PC-3 (cell line): ENCODE results near the gene TTC1. TPM values are rescaled to one million over a fixed set of nuclear protein-coding genes. Genes with fewer than 3 reads are reported as not detected.

Source experiments
- ATAC-seq: fragments of 200-7000 bp; cut with Tn5 transposase; 2 replicates; pipeline ENCODE4 v1.9.1; 2020; ENCODE audit warnings: mild to moderate bottlenecking, moderate library complexity
- BruUV-seq: library from RNA; stranded (reverse); fragments of 400-500 nt; replicated peaks from 2 replicates; lab custom pipeline; 2021; lab: Mats Ljungman, UMichigan
- CTCF ChIA-PET: fragments of 300-600 bp; sonication (Branson Sonifier 250); formaldehyde crosslinking; loops from one replicate; lab custom pipeline; 2022; ENCODE audit warnings: antibody characterized with exemption; lab: Charles Lee
- POLR2A ChIA-PET: fragments of 300-600 bp; sonication (Branson Sonifier 250); formaldehyde crosslinking; loops from one replicate; lab custom pipeline; 2022; ENCODE audit warnings: antibody characterized with exemption; ENCODE audit not compliant: unreplicated experiment; lab: Charles Lee
- DNase-seq: peaks from one replicate; pipeline ENCODE4 v3.0.0-alpha.2; 2015
- H2AFZ ChIP-seq: fragments of 300-600 bp; sonication (generic); 2 replicates; pipeline ENCODE4 v1.6.0; 2016; ENCODE audit warnings: antibody characterized with exemption, low read length
- H3F3A ChIP-seq: fragments of 300-600 bp; sonication (generic); one replicate; pipeline ENCODE4 v1.6.0; 2017; ENCODE audit warnings: antibody characterized with exemption, low read length, control low read depth, mild to moderate bottlenecking; ENCODE audit not compliant: unreplicated experiment
- H3K27ac ChIP-seq: fragments of 300-600 bp; sonication (generic); 2 replicates; pipeline ENCODE4 v1.5.1; 2016; ENCODE audit warnings: mild to moderate bottlenecking, low read length
- H3K27me3 ChIP-seq: fragments of 300-600 bp; sonication (generic); 2 replicates; pipeline ENCODE4 v1.6.1; 2016; ENCODE audit warnings: low read length, mixed read lengths
- H3K36me3 ChIP-seq: fragments of 300-600 bp; sonication (generic); 2 replicates; pipeline ENCODE4 v1.6.1; 2016; ENCODE audit warnings: low read depth, mixed run types, low read length, mixed read lengths
- H3K4me1 ChIP-seq: fragments of 300-600 bp; sonication (generic); 2 replicates; pipeline ENCODE4 v1.5.1; 2016; ENCODE audit warnings: low read length; ENCODE audit not compliant: insufficient read depth
- H3K4me2 ChIP-seq: fragments of 300-600 bp; sonication (generic); 2 replicates; pipeline ENCODE4 v1.6.0; 2016; ENCODE audit warnings: low read length
- H3K4me3 ChIP-seq: fragments of 300-600 bp; sonication (generic); 2 replicates; pipeline ENCODE4 v1.5.1; 2016; ENCODE audit warnings: mild to moderate bottlenecking, low read length, mixed read lengths
- H3K79me2 ChIP-seq: fragments of 300-600 bp; sonication (generic); 2 replicates; pipeline ENCODE4 v1.6.1; 2017; ENCODE audit warnings: low read length, mixed read lengths
- H3K9ac ChIP-seq: fragments of 300-600 bp; sonication (generic); 2 replicates; pipeline ENCODE4 v1.6.0; 2016; ENCODE audit warnings: mild to moderate bottlenecking, low read length
- H3K9me2 ChIP-seq: fragments of 300-600 bp; sonication (generic); replicated peaks from 2 replicates; pipeline ENCODE4 v1.6.1; 2016; ENCODE audit warnings: mixed run types, low read length, mixed read lengths
- H3K9me3 ChIP-seq: fragments of 300-600 bp; sonication (generic); 2 replicates; pipeline ENCODE4 v1.6.1; 2016; ENCODE audit warnings: low read length, mixed read lengths
- H4K20me1 ChIP-seq: fragments of 300-600 bp; sonication (generic); 2 replicates; pipeline ENCODE4 v1.6.1; 2016; ENCODE audit warnings: low read length, mixed read lengths
- EZH2 ChIP-seq: fragments of 300-600 bp; sonication (generic); IDR thresholded peaks from one replicate; pipeline ENCODE4 v1.6.1; 2017; ENCODE audit warnings: antibody characterized with exemption, mild to moderate bottlenecking, low read length; ENCODE audit not compliant: unreplicated experiment
- EZH2phosphoT487 ChIP-seq: fragments of 300-600 bp; sonication (generic); IDR thresholded peaks from 2 replicates; pipeline ENCODE4 v1.6.1; 2018; ENCODE audit warnings: mild to moderate bottlenecking, antibody characterized with exemption, low read length, borderline replicate concordance
- intact Hi-C: fragments of 100-400 bp; cut with micrococcal nuclease; formaldehyde crosslinking; loops from 2 replicates; pipeline ENCODE4 v1.9.0; 2023
- total RNA-seq: library from RNA; depleted of rRNA; stranded (reverse); fragments of >200 nt; gene quantifications from 2 replicates; pipeline ENCODE4 v1.2.3, GENCODE V29; 2014
- TF ChIP-seq, protein P1 (sequence below): fragments of 300-600 bp; sonication (generic); conservative IDR thresholded peaks from 2 replicates; pipeline ENCODE4 v1.5.1; 2017; ENCODE audit warnings: antibody characterized with exemption, low read depth, mild to moderate bottlenecking, low read length

TTC1 gene
- total RNA-seq, 1 experiment from 2014 or later = 61.4 TPM

DNA sequence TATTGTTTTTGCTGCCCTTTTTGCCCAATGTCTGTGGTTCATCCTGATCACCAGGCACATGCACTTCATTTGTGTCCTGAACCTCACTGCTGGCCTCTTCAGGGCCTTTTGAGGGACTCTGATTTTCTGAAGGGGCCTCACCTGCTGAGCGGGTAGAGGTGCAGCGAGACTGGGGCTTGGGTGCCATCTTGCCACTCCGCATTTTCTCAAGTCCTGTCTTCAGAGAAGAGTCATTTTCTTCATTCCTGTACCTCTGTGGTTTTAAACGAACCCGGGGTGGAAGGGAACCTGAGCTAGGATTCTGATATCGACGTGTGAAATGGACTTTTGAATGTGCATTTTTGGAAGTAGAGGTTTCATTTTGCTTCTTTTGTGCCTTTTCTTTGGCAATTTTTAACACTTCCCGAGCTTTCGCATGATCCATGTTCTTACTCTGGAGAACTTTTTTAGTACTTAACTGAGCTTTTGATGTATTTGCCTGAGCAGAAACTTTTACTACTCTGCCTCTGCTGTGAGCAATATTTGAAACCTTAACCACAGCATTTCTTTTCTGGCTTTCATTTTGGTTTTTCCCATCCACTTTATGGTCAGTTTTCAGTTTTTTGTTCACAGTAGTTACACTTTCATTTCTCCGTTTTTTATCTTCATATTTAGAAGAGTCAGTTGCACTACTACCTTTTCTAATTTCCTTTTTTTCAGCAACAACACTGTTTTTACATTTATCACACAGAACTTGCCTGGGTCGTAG lies 84.2 kb downstream of the TTC1 start:
- H3F3A ChIP-seq = no peaks in the 10 kb centered on the region
- no peak overlapping the region for H3K4me3 ChIP-seq
- H3K9ac ChIP-seq = no peak overlapping the region
- no peak for ATAC-seq
- H4K20me1 ChIP-seq = no peaks in the 10 kb centered on the region
- no peak for TF ChIP-seq EZH2
- TF ChIP-seq, protein P1, sequence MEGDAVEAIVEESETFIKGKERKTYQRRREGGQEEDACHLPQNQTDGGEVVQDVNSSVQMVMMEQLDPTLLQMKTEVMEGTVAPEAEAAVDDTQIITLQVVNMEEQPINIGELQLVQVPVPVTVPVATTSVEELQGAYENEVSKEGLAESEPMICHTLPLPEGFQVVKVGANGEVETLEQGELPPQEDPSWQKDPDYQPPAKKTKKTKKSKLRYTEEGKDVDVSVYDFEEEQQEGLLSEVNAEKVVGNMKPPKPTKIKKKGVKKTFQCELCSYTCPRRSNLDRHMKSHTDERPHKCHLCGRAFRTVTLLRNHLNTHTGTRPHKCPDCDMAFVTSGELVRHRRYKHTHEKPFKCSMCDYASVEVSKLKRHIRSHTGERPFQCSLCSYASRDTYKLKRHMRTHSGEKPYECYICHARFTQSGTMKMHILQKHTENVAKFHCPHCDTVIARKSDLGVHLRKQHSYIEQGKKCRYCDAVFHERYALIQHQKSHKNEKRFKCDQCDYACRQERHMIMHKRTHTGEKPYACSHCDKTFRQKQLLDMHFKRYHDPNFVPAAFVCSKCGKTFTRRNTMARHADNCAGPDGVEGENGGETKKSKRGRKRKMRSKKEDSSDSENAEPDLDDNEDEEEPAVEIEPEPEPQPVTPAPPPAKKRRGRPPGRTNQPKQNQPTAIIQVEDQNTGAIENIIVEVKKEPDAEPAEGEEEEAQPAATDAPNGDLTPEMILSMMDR = no peak
- no peak for TF ChIP-seq EZH2phosphoT487
- H3K27ac ChIP-seq = no peak overlapping the region
- no peak overlapping the region for H2AFZ ChIP-seq
- no peaks in the 10 kb centered on the region for H3K9me2 ChIP-seq
- CTCF ChIA-PET = interaction anchor here (0.6 kb wide), 1 partner anchor 298 kb away, joined by 4 read pairs; no protein-coding TSS in a partner anchor
- H3K4me1 ChIP-seq = no peaks in the 10 kb centered on the region
- BruUV-seq = TSS peak; percentile 23
- no peaks in the 10 kb centered on the region for H3K9me3 ChIP-seq
- H3K27me3 ChIP-seq = no peaks in the 10 kb centered on the region
- intact Hi-C loops = no loop called here
- no peak overlapping the region for H3K4me2 ChIP-seq
- peaks cover 19% of the 10 kb centered on the region for H3K36me3 ChIP-seq
- H3K79me2 ChIP-seq = peaks cover 19% of the 10 kb centered on the region
- no peak for DNase-seq
- POLR2A ChIA-PET = no interaction called here

DNA sequence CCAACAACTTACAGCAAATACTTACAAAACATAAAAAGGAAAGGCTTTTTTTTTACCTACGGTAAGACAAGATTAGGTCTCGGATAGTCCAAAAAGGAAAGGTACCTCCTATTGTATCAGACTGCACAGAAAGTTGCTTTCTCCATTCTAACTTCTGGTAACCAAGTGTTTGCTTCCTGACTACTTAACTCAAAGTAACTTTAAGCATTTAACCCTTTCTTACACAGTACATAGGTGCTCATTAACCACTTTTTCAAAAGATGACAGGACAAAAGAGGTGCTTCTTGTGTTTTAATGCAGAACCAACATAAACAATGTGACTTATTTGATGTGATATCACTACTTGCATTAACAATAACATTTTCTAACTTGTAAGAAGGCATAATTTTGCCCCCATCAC lies 87.2 kb downstream of the TTC1 start:
- Histone ChIP-seq H3K4me1 (no peaks in the 10 kb centered on the region), H3K9ac (no peak overlapping the region), H3K27ac (no peak overlapping the region), H3K27me3 (no peaks in the 10 kb centered on the region), H3K9me2 (no peaks in the 10 kb centered on the region), H2AFZ (no peak overlapping the region), H3K4me3 (no peak overlapping the region), H4K20me1 (no peaks in the 10 kb centered on the region), H3K36me3 (peaks cover 25% of the 10 kb centered on the region), H3K9me3 (no peaks in the 10 kb centered on the region), H3K4me2 (no peak overlapping the region), H3K79me2 (peaks cover 30% of the 10 kb centered on the region), H3F3A (no peaks in the 10 kb centered on the region)
- ChIA-PET CTCF (no interaction called here), POLR2A (no interaction called here)
- TF ChIP-seq EZH2phosphoT487 = no peak
- no peak for TF ChIP-seq EZH2
- TF ChIP-seq, protein P1 = no peak
- intact Hi-C loops = no loop called here
- ATAC-seq = no peak
- no TSS peak for BruUV-seq
- no peak for DNase-seq

DNA sequence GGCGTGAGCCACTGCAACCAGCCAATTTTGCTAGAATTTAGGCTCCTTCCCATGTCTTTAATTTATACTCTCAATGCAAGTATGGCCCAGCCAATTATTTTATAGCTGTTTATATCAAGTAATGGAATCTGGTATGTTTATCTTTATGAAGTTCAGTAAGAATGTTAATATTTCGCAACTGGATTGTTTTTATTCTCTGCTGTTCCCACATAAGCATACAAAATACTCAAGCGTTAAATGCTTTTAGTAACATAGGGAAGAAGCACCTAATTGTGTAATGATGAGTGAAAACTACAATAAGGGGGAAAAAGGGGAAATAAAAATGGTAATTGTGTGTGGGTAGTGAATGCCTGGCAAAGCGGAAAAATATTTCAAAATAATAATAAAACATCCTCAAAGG lies 89.1 kb downstream of the TTC1 start:
- CTCF ChIA-PET = no interaction called here
- peaks cover 22% of the 10 kb centered on the region for H3K36me3 ChIP-seq
- no peaks in the 10 kb centered on the region for H3K9me2 ChIP-seq
- no peak overlapping the region for H3K4me2 ChIP-seq
- H4K20me1 ChIP-seq = no peaks in the 10 kb centered on the region
- no peak for DNase-seq
- intact Hi-C loops = no loop called here
- H3K27me3 ChIP-seq = no peaks in the 10 kb centered on the region
- no TSS peak for BruUV-seq
- POLR2A ChIA-PET = no interaction called here
- no peak for TF ChIP-seq EZH2
- TF ChIP-seq, protein P1 = no peak
- TF ChIP-seq EZH2phosphoT487 = no peak
- H3K27ac ChIP-seq = no peak overlapping the region
- H3K9ac ChIP-seq = no peak overlapping the region
- no peaks in the 10 kb centered on the region for H3K9me3 ChIP-seq
- peaks cover 35% of the 10 kb centered on the region for H3K79me2 ChIP-seq
- no peak for ATAC-seq
- H3K4me3 ChIP-seq = no peak overlapping the region
- H2AFZ ChIP-seq = no peak overlapping the region
- no peaks in the 10 kb centered on the region for H3K4me1 ChIP-seq
- no peaks in the 10 kb centered on the region for H3F3A ChIP-seq
